Ishikawa (cell line): ENCODE results near the gene LST1.

Experiments used
- CEBPB ChIP-seq: IDR thresholded peaks from 2 replicates; pipeline ENCODE4 v1.6.1; 2012
- CREB1 ChIP-seq: IDR thresholded peaks from 2 replicates; pipeline ENCODE4 v1.6.1; 2012; ENCODE audit warnings: low read depth
- EGR1 ChIP-seq: IDR thresholded peaks from 2 replicates; pipeline ENCODE4 v1.6.1; 2012
- EP300 ChIP-seq: IDR thresholded peaks from 2 replicates; pipeline ENCODE4 v1.6.1; 2012; ENCODE audit warnings: borderline replicate concordance
- FOXM1 ChIP-seq: IDR thresholded peaks from 2 replicates; pipeline ENCODE4 v1.6.1; 2012; ENCODE audit warnings: low read depth, borderline replicate concordance
- MAX ChIP-seq: IDR thresholded peaks from 2 replicates; pipeline ENCODE4 v1.6.1; 2012
- NFIC ChIP-seq: IDR thresholded peaks from 2 replicates; pipeline ENCODE4 v1.6.1; 2012
- RAD21 ChIP-seq: IDR thresholded peaks from 2 replicates; pipeline ENCODE4 v1.6.1; 2012; ENCODE audit warnings: low read depth
- REST ChIP-seq: IDR thresholded peaks from 2 replicates; pipeline ENCODE4 v1.6.1; 2012; ENCODE audit warnings: low read depth, mild to moderate bottlenecking
- TAF1 ChIP-seq: IDR thresholded peaks from 2 replicates; pipeline ENCODE4 v1.6.1; 2012; ENCODE audit warnings: low read depth, mild to moderate bottlenecking
- TCF12 ChIP-seq: IDR thresholded peaks from 2 replicates; pipeline ENCODE4 v1.6.1; 2012; ENCODE audit warnings: low read depth
- TEAD4 ChIP-seq: IDR thresholded peaks from 2 replicates; pipeline ENCODE4 v1.6.1; 2012
- USF1 ChIP-seq: IDR thresholded peaks from 2 replicates; pipeline ENCODE4 v1.6.1; 2012
- YY1 ChIP-seq: IDR thresholded peaks from 2 replicates; pipeline ENCODE4 v1.6.1; 2012; ENCODE audit warnings: low read depth
- ZBTB7A ChIP-seq: IDR thresholded peaks from 2 replicates; pipeline ENCODE4 v1.6.1; 2012; ENCODE audit warnings: low read depth

LST1 gene

GRCh38 chr6:31626952-31627351 lies 40.9 kb downstream of the LST1 start:
- no peak for TF ChIP-seq USF1
- TF ChIP-seq EGR1, result no peak
- no peak for TF ChIP-seq CEBPB
- TF ChIP-seq NFIC, result no peak
- TF ChIP-seq EP300, result no peak
- no peak for TF ChIP-seq ZBTB7A
- no peak for TF ChIP-seq CREB1
- no peak for TF ChIP-seq TEAD4
- TF ChIP-seq TCF12, result no peak
- TF ChIP-seq MAX, result no peak
- no peak for TF ChIP-seq TAF1
- TF ChIP-seq FOXM1, result no peak
- TF ChIP-seq REST, result no peak
- no peak for TF ChIP-seq YY1
- TF ChIP-seq RAD21, result no peak

- TF ChIP-seq REST, result no peak
- no peak for TF ChIP-seq RAD21
- no peak for TF ChIP-seq TEAD4
- TF ChIP-seq MAX, result no peak
- TF ChIP-seq CEBPB, result no peak
- TF ChIP-seq USF1, result no peak
- TF ChIP-seq ZBTB7A, result no peak
- TF ChIP-seq TAF1, result no peak
- TF ChIP-seq YY1, result no peak
Observed at GRCh38 chr6:31627690-31628287, 41.7 kb downstream of the LST1 start.

- TF ChIP-seq TAF1 (no peak), ZBTB7A (no peak), MAX (no peak), YY1 (no peak), REST (no peak), CEBPB (no peak), CREB1 (no peak), EGR1 (no peak), TCF12 (no peak), FOXM1 (no peak), NFIC (no peak), USF1 (no peak), EP300 (no peak), RAD21 (no peak), TEAD4 (no peak)
Observed at GRCh38 chr6:31629014-31629413, 42.9 kb downstream of the LST1 start.
